Fibroblast of skin of left biceps (primary cell): Measurements from ENCODE around the gene F12.
A peak's percentile ranks its signal among the peaks of the same experiment; 100 is the strongest.

Experiments
- DNase-seq, 2 experiments: peaks; one replicate each; pipeline ENCODE4 v3.0.0-alpha.2; 2013; ENCODE audit warnings: low read depth in 2 of 2

The F12 gene

GRCh38 chr5:177446200-177447065 lies 37.1 kb upstream of the F12 start, which contains the start of gene PRR7:
Gene PRR7, plus strand, starts transcription at chr5:177446814. Its CDS starts 8,254 bp downstream, at chr5:177455068.
- DNase-seq, result peak in 1 of 2 experiments; percentile 18

GRCh38 chr5:177445917-177446199 lies 36.5 kb upstream of the F12 start:
- no peak for DNase-seq

GRCh38 chr5:177445052-177445916 lies 35.9 kb upstream of the F12 start:
- DNase-seq, result no peak

GRCh38 chr5:177444106-177445051 lies 35.0 kb upstream of the F12 start:
- DNase-seq, result no peak

GRCh38 chr5:177443144-177443983 lies 34.0 kb upstream of the F12 start:
- DNase-seq, result no peak

GRCh38 chr5:177442066-177442826 lies 32.9 kb upstream of the F12 start:
- no peak for DNase-seq

- no peak for DNase-seq
These were observed 31.8 kb upstream of the F12 start for GRCh38 chr5:177440990-177441780.

GRCh38 chr5:177440211-177440989 lies 31.0 kb upstream of the F12 start:
- no peak for DNase-seq

GRCh38 chr5:177439518-177440053 lies 30.2 kb upstream of the F12 start:
- DNase-seq, result no peak

- DNase-seq, result no peak
These were observed 29.1 kb upstream of the F12 start for GRCh38 chr5:177438468-177438867.

- DNase-seq, result no peak
These were observed 28.3 kb upstream of the F12 start for GRCh38 chr5:177437623-177438022.

GRCh38 chr5:177435847-177436536 lies 26.6 kb upstream of the F12 start:
- DNase-seq, result no peak

GRCh38 chr5:177434942-177435738 lies 25.8 kb upstream of the F12 start:
- DNase-seq, result no peak

GRCh38 chr5:177434437-177434836 lies 25.1 kb upstream of the F12 start:
- no peak for DNase-seq

GRCh38 chr5:177433658-177434217 lies 24.4 kb upstream of the F12 start:
- DNase-seq, result no peak
